Measurements from ENCODE around the gene TERT. TPM values are rescaled to one million over a fixed set of nuclear protein-coding genes. Genes with fewer than 3 reads are reported as not detected.
A peak's percentile ranks its signal among the peaks of the same experiment; 100 is the strongest.

TERT gene
- total and polyA plus RNA-seq, 2 of the 8 experiments (the other 6 are each of a cell fraction or from before 2014, with no cell fraction given): 13.1 to 23.1 TPM

DNA sequence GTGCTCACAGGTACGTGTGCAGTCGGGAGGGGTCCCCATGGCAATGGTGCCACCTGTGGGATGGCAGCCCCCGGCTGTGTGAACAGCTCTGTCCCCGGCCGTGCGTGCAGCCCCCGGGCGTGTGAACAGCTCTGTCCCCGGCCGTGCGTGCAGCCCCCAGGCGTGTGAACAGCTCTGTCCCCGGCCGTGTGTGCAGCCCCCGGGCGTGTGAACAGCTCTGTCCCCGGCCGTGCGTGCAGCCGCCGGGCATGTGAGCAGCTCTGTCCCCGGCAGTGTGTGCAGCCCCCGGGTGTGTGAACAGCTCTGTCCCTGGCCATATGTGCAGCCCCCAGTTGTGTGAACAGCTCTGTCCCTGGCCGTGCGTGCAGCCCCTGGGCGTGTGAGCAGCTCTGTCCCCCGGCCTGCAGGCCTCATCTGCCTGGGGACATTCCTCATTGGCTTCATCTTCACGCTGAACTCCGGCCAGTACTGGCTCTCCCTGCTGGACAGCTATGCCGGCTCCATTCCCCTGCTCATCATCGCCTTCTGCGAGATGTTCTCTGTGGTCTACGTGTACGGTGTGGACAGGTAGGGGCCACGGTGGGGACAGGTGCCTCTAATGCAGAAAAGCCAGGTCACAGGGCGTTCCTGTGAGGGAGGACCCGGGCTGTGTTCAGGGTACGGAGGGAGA is 75.6 kb downstream of the TERT start:
- Histone ChIP-seq H4K5ac (ENCODE audit: insufficient read length, low read depth, low read length) (no peak overlapping the region), H3K36me3 (ENCODE audit: control insufficient read depth in 2 of 4, insufficient read depth in 4 of 4, low read length in 3 of 4) (no peaks in the 10 kb centered on the region), H2BK12ac (ENCODE audit: low read depth, low read length) (no peak overlapping the region), H3K18ac (ENCODE audit: extremely low read depth, low read length) (no peak overlapping the region), H2BK15ac (ENCODE audit: low read length) (no peak overlapping the region), H2BK20ac (ENCODE audit: low read length) (no peak overlapping the region), H3K9ac (replicated peaks in 1 of 4; ENCODE audit: extremely low read depth in 1 of 4, low read depth in 3 of 4, low read length in 3 of 4) (no peak overlapping the region), H4K8ac (ENCODE audit: extremely low read depth, insufficient read depth, low read length) (peak overlapping the region; percentile 46; the same call in 1 of the 2 replicates), H3K79me1 (ENCODE audit: low read depth, low read length) (no peaks in the 10 kb centered on the region), H4K91ac (replicated peaks; ENCODE audit: insufficient read length, low read length) (no peak overlapping the region), H4K20me1 (replicated peaks in 1 of 2; ENCODE audit: control insufficient read depth in 1 of 2, insufficient read depth in 2 of 2, low read length in 2 of 2) (peaks cover 0 to 3% of the 10 kb centered on the region in 2 experiments), H3K79me2 (ENCODE audit: control insufficient read depth in 1 of 2, insufficient read depth in 2 of 2, low read length in 2 of 2) (no peaks in the 10 kb centered on the region), H3K23me2 (ENCODE audit: low read depth, low read length) (peaks cover 6% of the 10 kb centered on the region; the same call in 1 of the 2 replicates), H3K4me1 (replicated peaks in 1 of 4; ENCODE audit: control insufficient read depth in 3 of 4, insufficient read depth in 4 of 4, low read length in 3 of 4) (peaks cover 0 to 2% (median 0%) of the 10 kb centered on the region in 4 experiments; a peak in 2 of 7 replicates), H3K14ac (ENCODE audit: insufficient read length) (no peak overlapping the region), H3K4me3 (ENCODE audit: extremely low read depth in 1 of 4, insufficient read depth in 2 of 4, low read depth in 3 of 4, low read length in 4 of 4) (no peak overlapping the region), H3K56ac (replicated peaks; ENCODE audit: insufficient read length, low read depth, low read length) (no peak overlapping the region), H3K23ac (ENCODE audit: insufficient read length) (no peak overlapping the region), H2BK5ac (ENCODE audit: low read depth, low read length) (no peak overlapping the region; the same call in 1 of the 2 replicates), H3K27ac (ENCODE audit: low read depth, low read length) (no peak overlapping the region), H3K9me3 (ENCODE audit: insufficient read depth in 2 of 2, low read depth in 1 of 2, low read length in 1 of 2) (peaks cover 0 to 6% of the 10 kb centered on the region in 2 experiments; a peak in 2 of 4 replicates), H3K4ac (replicated peaks; ENCODE audit: insufficient read length, low read depth, low read length) (no peak overlapping the region), H2AFZ (ENCODE audit: low read length) (no peak overlapping the region), H3K27me3 (replicated peaks in 1 of 4; ENCODE audit: control insufficient read depth in 3 of 4, extremely low read depth in 1 of 4, insufficient read depth in 3 of 4, low read length in 3 of 4) (no peaks in the 10 kb centered on the region; a peak in 1 of 7 replicates), H2AK5ac (ENCODE audit: low read depth, low read length) (no peak overlapping the region), H2BK120ac (replicated peaks; ENCODE audit: low read depth, low read length) (no peak overlapping the region), H3K4me2 (ENCODE audit: insufficient read depth in 1 of 2, low read depth in 2 of 2, low read length in 2 of 2) (no peak overlapping the region)
- DNase-seq (ENCODE audit: low read depth in 1 of 2, low spot score in 2 of 2): no peak
- ChIA-PET CTCF (ENCODE audit: partially characterized antibody) (interaction anchor here (0.9 to 1.9 kb wide), 7 partner anchors 11 to 426 kb away, joined by 3 to 6 read pairs (median 4); no protein-coding TSS in a partner anchor), POLR2A (ENCODE audit: partially characterized antibody) (interaction anchor here (0.7 kb wide), 1 partner anchor 10 kb away, joined by 4 read pairs; no protein-coding TSS in a partner anchor)
- FAIRE-seq: no peak
- WGBS, 2 experiments (ENCODE audit: extremely low coverage in 1 of 2, insufficient coverage in 1 of 2, insufficient read length in 1 of 2, insufficient replicate concordance in 2 of 2, low coverage in 1 of 2, low lambda C conversion rate in 2 of 2, missing lambda C conversion rate in 1 of 2): 89% methylated on average over 34 of the region's 38 CpGs; no CpG with 5 or more reads in 1 of the 2 experiments
- TF ChIP-seq CEBPB (IDR thresholded peaks at IDR 0.05; ENCODE audit: low read depth, low read length): no peak
- TF ChIP-seq SIN3A (conservative IDR thresholded peaks at IDR 0.05 in 1 of 2, IDR thresholded peaks at IDR 0.05 in 1 of 2; ENCODE audit: low read depth in 1 of 2, low read length in 2 of 2): no peak
- TF ChIP-seq, protein P1, sequence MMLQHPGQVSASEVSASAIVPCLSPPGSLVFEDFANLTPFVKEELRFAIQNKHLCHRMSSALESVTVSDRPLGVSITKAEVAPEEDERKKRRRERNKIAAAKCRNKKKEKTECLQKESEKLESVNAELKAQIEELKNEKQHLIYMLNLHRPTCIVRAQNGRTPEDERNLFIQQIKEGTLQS (IDR thresholded peaks at IDR 0.05; ENCODE audit: insufficient read depth, low read depth, low read length): no peak
